Right lobe of liver (tissue), 4 donors: ENCODE results near the gene THEM4.

Experiments
- CTCF ChIP-seq, 4 donors: fragments of 200-600 bp in 3 of 4; fragments of 450-650 bp in 1 of 4; IDR thresholded peaks; one replicate each; pipeline versions ENCODE4 v1.5.1 to v1.8.0; 2016 to 2022; ENCODE audit warnings: antibody characterized with exemption in 4 of 4, mild to moderate bottlenecking in 2 of 4
- POLR2A ChIP-seq: fragments of 450-650 bp; IDR thresholded peaks from one replicate; pipeline ENCODE4 v1.6.1; 2017; ENCODE audit warnings: antibody characterized with exemption, mild to moderate bottlenecking
- donor health status: DM: no; HTN: no; CAD: no.
- donor health status: DM: no; HTN: no; CAD: no.
- donor health status: DM: no; HTN: yes; CAD: no.

DNA sequence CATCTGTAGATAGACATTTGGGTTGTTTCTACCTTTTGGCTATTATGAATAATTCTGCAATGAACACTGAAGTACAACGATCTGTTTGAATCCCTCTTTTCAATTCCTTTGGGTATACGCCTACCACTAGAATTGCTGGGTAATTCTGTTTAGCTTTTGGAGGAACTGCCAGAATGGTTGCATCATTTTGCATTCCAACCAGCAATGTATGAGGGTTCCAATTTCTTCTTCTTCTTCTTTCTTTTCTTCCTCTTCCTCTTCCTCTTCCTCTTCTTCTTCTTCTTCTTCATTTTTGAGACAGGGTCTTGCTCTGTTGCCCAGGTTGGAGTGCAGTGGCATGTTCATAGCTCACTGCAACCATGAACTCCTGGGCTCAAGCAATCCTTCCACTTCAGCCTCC is 42.0 kb downstream of the THEM4 start:
- TF ChIP-seq CTCF (IDR thresholded peaks at IDR 0.05), result no peak
- no peak for TF ChIP-seq POLR2A
